Middle frontal gyrus (tissue), 1 donor: ENCODE results near the gene HCRTR2.
"Not testable (repeated sequence)": the region's sequence is repeated elsewhere in the genome, so short reads cannot be mapped to it uniquely, and the experiment has no call there.

ENCODE experiments used
- DNase-seq: peaks from one replicate; pipeline ENCODE4 v3.0.0-alpha.2; 2015; ENCODE audit warnings: low spot score; ENCODE audit errors: extremely low spot score

The HCRTR2 gene

DNA sequence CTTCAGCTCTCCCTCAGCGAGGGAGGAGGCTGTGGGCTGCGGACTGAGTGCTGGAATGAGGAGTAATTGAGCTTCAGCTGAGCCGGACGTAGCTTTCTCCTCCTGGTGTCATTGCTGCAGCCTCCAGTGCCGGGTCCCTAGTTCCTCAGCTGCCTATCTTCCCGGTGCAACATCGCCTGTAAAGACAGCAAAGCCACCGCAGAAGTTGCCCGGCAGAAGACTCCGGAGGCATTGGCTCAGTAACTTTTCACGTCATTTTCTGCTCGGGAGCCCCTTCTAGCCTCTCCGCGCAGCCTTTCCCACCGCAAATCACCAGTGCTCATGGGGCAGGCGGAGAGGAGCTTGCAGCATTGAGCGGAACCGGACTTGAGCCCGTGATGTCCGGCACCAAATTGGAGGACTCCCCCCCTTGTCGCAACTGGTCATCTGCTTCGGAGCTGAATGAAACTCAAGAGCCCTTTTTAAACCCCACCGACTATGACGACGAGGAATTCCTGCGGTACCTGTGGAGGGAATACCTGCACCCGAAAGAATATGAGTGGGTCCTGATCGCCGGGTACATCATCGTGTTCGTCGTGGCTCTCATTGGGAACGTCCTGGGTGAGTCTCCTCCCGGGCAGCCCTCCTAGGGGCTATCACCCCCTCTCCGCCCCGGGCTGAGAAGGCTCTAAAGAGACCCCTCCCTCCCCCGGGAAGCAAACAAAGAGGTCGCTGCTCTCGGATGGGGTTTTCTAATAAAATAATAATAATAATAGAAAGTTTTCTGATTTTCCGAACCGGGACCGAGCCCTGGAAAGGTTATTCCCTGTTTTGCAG, at the start of gene HCRTR2:
Gene HCRTR2, plus strand, starts transcription at position 305 of the 816 bp plus-strand sequence. Its CDS starts 73 bp downstream, at position 378.
- no peak for DNase-seq

GRCh38 chr6:55130806-55131324, 43.5 kb upstream of the HCRTR2 start:
- DNase-seq = no peak

DNA sequence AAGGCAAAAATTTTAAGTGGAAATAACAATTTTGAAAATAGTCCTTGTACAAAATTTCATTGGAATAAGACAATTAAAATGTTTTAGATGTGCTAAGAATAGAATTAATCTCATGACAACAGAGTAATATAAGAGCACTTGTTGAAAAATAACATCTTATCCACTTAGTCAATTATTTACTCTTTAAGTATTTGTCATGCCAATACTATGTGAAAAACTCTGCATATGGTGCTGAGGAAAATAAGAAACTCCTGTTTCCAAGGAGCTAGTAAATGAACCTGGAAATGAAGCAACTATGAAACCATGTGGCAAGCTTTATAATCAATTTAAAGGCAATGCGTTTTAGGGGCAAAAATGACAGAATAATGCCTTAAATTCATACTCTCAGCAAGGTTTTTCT, 42.7 kb upstream of the HCRTR2 start:
- DNase-seq = no peak

DNA sequence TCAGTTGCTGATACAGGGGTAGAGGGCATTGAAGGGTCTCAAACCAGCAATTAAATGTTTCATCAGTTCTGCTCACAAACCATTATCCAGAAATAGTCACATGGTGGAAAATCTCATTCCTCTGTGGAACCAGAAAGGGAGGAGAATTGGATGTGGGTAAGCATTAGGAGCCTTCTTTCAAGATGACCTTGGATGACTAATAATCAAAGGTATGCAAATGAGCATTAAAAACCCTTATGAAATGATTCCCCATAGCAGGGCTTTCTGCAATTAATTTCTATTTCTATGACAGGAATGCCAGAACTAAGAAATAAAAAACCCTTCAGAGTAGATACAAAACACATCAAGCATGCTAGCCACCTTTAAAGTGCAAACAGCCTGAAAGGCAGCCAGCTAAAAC, 37.4 kb upstream of the HCRTR2 start:
- DNase-seq = no peak

- DNase-seq = no peak
These were observed 36.2 kb upstream of the HCRTR2 start for GRCh38 chr6:55137929-55138693.

- no peak for DNase-seq
These were observed 32.7 kb upstream of the HCRTR2 start for GRCh38 chr6:55141611-55142010.

- no peak for DNase-seq
These were observed 31.7 kb upstream of the HCRTR2 start for GRCh38 chr6:55142610-55143009.

GRCh38 chr6:55153284-55153683, 21.0 kb upstream of the HCRTR2 start:
- DNase-seq = no peak

- DNase-seq = not testable (repeated sequence)
These were observed 15.5 kb upstream of the HCRTR2 start for GRCh38 chr6:55158784-55159183.

DNA sequence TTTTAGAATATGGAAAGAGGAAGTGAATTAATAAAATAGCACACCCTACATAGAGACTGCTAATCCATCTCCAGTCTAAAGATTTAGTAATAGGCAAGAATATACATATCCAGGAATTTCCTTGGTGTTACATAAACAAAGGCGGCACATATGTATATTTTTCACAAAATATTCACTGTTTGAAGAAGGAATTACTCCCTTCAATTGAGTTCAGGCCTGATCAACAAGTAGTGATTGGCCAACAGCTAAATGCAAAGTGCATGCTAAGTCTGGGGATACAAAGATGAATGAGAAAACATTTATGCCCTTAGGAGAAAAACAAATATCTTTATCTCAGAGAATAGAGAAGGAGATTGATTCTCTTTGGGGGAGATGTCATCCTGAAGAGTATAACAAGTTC, 6.5 kb upstream of the HCRTR2 start:
- no peak for DNase-seq

DNA sequence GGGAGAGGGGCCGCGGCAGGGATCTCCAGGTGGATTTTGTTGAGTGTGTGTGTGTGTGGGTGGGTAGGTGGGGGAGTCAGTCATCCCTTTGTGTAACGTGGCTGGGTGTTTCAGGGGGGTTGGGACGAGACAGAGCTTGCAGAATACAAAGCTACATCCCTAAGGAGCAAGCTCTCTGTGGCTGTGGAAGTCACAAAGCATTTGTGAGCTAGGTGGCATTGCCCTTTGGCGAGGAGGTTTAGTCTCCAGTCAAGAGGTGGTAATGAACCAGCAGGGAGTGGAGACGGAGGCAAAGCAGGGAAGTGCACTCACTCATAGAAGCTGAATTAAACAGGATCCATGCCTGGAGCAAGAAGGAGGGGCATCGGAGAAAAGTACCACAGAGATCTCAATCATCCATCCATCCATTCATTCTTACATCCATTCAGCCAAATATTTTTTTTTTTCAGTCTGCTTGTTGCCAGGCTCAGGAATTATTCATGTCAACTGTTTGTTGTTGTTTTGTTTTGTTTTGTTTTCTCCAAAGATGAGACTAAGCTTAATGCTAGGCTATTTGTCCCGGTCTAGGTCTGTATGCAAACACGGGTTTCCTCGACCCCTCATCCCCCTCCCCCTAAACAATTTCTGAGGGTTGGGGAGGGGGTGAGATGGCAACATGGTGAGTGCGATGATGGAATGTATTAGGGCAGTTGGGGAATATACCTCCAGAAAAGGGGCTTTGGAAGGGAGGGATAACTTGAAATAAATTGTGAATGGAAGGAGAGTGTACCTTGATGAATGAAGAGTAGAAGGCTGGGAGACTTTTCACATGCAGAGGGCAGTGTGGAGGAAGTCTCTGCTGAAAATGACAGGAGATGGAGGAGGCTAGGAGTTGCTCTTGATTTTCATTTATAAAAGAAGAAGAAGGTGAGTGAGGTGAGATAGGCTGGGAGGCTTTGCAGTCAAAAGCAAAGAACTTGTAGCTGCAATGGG, 1.0 kb downstream of the HCRTR2 start:
- no peak for DNase-seq

- DNase-seq = no peak
These were observed 2.6 kb downstream of the HCRTR2 start for GRCh38 chr6:55176958-55177357.

DNA sequence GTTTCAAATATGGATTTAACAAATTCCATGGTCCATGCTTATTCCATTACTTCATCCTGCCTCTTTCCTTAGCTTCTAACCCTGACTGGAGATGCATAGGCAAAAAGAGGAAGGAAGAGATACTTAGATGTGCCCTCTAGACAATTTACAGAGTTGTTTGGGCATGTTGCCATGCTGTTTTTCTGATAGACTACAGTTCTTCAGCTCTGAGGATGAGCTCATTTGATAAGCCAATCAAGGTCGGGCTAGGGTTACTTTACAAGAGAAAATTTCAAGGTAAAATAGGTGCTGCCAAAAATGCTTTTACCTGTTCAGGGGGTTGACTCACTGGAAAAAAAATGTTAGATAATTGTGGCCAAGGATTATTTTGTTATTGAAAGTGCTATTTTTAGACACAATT, 5.9 kb downstream of the HCRTR2 start:
- DNase-seq = no peak

GRCh38 chr6:55182016-55182650, 7.8 kb downstream of the HCRTR2 start:
- no peak for DNase-seq

DNA sequence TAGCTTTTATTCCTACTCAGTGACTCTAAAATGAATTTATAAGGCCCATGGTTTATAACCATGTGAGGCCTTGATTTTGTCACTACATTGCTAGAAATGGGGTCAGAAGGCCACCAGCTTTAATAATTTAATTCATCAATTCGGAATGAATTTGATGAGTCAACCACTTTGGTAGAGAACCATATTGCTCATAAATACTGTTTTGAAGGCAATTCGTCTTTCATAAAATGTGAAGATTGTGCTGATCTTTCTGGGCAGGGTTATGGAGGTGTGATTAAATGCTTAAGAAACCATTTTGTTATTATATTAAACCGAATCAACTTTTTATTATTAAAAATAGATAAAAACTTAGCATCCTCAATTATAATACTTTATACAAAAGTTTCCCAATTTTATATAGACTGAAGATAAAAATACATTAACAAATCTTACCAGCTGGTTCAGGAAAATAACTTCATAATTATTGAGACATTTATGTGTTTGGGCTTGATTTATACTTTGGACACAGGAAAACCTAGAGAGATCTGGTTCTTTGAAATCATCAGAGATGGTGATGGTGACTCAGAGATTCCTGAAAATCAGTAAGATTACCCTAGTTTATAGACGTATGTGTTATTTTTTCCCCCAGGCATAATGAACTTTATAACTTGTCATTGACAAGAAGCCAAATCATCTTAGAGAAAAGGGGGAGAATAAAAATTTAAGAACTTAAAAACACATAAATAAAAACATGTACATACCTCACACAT, 10.6 kb downstream of the HCRTR2 start:
- no peak for DNase-seq

DNA sequence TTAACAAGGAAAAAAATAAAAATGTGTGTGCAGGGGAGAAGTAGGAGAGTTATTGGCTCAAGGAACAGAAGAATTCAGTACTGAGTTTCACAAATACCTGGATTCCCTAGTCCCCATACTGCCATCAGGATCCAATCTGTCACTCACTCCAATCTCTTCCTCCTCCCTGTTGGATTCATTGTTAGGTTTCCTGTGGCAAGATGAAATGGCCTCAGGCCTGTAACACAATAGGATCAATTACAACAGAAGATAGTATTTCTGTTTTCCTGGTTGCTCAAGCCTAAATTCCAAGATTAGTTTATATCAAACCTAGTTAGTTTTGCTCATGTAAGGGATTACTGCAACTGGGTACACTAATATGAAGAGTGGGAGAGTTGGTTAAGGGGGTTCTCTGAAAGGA, 24.4 kb downstream of the HCRTR2 start:
- DNase-seq = no peak

- DNase-seq = no peak
These were observed 24.9 kb downstream of the HCRTR2 start for GRCh38 chr6:55199239-55199638.

- DNase-seq = no peak
These were observed 34.5 kb downstream of the HCRTR2 start for GRCh38 chr6:55208478-55209458.

DNA sequence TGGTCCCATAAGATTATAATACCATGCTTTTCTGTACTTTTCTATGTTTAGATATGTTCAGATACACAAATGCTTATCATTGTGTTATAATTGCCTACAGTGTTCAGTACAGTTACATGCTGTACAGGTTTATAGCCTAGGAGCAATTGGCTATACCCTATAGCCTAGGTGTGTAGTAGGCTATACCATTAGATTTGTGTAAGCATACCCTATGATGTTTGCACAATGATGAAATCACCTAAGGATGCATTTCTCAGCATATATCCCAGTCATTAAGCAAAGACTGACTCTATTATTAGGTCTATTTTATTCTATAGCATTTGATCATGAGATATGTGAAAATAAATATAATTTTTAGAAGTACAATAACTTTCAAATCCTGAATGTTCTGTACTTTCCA, 36.6 kb downstream of the HCRTR2 start:
- DNase-seq = no peak
